Stimulated activated CD8-positive, alpha-beta memory T cell treated with anti-CD3 and anti-CD28 coated beads, Interleukin-15, amount 100 ng/mL, for 24 hours (primary cell): ENCODE measurements around the gene ALG14.
"Not testable (repeated sequence)": the region's sequence is repeated elsewhere in the genome, so short reads cannot be mapped to it uniquely, and the experiment has no call there.

Experiments used
- DNase-seq: peaks from one replicate; pipeline ENCODE4 v3.0.0-alpha.2; 2020; ENCODE audit warnings: low read depth

The ALG14 gene

GRCh38 chr1:94952539-94952938, 120.2 kb downstream of the ALG14 start:
- DNase-seq: no peak

- no peak for DNase-seq
Observed at GRCh38 chr1:94951509-94952208, 121.1 kb downstream of the ALG14 start.

- no peak for DNase-seq
Observed at GRCh38 chr1:94951046-94951445, 121.7 kb downstream of the ALG14 start.

GRCh38 chr1:94949681-94950661, 122.8 kb downstream of the ALG14 start:
- no peak for DNase-seq

- no peak for DNase-seq
Observed at GRCh38 chr1:94947437-94947836, 125.3 kb downstream of the ALG14 start.

DNA sequence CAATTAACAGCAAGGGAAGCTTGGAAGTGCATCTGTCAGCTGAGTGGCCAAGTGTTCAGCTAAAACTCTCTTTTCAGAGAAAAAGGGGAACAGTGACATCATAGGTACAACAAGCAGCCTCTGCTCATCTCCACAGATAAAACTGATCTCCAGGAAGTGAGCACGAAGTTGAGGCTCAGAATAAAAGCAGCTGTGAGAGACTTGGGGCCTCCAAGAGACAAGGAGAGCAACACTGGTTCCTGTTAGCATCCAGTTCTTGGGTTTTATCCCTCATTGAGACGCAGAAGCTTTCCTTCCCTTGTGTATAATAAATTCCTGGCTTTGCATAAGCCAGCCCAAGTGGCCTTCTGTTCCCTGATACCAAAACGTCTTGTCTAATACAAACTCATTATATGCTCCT, 125.9 kb downstream of the ALG14 start:
- DNase-seq: no peak

DNA sequence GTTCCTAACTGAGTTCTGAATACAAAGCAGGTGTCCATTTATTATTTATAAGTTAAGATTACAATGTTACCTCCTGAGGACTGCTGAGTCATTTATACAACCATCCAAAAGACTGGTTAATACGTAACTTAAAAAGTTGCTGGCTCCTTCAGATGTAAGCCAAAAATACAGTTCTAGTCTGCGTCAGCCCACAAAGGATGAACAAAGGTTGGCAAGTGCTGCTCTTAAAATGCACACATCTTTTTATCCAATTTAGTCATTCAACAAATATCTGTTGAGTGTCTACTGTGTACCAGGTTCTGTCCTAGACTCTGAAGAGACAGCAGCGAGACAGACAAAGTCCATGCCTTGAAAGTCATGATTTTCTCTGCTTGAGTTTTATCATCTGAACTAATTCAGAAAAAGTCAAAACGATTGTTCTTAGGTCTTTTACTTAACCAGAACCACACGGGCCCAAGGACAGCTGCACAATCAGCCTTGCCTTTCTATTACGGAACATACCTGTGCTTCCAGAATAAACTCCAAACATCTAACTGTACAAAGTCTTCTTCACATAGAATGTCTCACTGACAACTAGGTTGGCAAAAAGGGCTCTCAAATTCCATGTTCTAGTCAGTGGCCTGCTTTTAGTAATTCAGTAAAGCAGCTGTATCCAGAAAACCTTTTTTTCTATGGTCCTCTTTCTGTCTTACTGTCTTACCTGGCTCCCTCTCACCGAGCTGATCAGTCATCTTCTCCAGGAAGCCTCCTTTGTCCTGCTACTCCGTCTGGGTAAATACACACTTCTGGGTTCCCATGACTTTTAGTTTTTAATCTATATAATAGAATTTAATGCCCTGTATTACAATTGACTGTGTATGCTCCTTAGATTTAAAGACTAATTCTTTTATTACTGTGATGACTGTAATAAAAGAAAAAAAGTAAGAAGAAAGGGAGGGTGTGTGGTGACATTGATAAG, 130.3 kb downstream of the ALG14 start:
- no peak for DNase-seq

DNA sequence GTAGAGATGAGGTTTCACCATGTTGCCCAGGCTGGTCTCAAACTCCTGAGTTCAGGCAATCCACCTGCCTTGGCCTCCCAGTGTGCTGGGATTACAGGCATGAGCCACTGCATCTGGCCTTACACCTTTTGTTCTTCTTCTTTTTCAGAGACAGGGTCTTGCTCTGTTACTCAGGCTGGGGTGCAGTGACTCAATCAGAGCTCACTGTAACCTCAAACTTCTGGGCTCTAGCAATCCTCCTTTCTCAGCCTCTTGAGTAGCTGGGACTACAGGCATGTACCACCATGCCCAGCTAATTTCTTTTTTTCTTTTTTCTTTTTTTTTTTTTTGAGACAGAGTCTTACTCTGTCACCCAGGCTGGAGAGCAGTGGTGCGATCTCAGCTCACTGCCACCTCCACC, 131.3 kb downstream of the ALG14 start:
- DNase-seq: not testable (repeated sequence)

- DNase-seq: no peak
Observed at GRCh38 chr1:94940738-94941137, 132.0 kb downstream of the ALG14 start.

DNA sequence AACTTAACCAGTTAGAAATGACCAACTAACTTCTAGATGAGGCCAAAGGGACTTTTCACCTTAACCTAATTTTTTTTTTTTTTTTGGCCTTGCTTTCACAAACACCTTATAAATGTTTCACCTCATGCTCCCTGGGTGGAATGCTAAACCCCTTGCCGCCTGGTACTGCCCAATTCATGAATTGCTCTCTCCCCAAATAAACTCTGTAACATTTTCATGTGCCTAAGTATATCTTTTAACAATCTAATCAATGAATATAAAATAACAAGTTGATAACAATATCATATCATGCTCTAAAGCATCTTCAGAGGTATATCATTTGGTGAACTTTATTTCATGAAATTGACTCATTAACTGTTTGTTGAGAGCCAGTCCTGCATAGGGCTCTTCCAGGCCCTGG, 134.9 kb downstream of the ALG14 start:
- DNase-seq: no peak

GRCh38 chr1:94936861-94937620, 135.7 kb downstream of the ALG14 start:
- no peak for DNase-seq

DNA sequence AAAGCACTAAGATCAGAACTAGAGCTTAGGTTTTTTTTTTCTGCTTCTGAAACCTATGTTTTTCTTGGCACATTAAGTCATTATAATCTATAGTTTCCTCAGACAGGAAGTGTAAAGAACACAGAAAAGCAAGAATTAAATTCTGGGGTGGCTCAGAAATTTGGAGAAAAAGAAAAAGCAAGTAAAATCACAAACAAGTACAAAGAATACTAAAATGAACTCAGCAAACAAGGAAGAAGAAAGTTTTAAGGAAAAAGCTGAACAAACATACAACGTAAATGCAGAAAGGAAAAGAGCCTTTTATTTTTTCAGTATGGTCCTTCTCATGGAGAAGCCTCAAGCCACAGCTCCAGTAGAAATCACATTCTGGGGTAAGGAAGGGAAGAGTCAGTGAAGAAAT, 137.3 kb downstream of the ALG14 start:
- DNase-seq: no peak

GRCh38 chr1:94935034-94935433, 137.7 kb downstream of the ALG14 start:
- no peak for DNase-seq

GRCh38 chr1:94934551-94934950, 138.2 kb downstream of the ALG14 start:
- DNase-seq: no peak

DNA sequence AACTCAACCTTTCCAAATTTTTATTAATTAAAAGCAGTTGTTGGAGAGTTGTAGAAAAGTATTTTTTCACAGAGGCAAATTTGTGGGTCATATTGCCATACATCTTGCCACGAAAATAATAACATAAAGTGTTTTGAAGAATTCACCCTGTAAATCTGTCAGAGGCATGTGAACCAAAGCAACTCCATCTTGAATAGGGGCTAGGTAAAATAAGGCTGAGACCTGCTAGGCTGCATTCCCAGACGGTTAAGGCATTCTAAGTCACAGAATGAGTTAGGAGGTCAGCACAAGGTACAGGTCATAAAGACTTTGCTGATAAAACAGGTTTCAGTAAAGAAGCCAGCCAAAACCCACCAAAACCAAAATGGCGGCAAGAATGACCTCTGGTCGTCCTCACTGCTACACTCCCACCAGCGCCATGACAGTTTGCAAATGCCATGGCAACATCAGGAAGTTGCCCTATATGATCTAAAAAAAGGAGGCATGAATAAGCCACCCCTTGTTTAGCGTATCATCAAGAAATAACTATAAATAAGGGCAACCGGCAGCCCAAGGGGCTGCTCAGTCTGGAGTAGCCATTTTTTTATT, 141.4 kb downstream of the ALG14 start:
- DNase-seq: no peak

DNA sequence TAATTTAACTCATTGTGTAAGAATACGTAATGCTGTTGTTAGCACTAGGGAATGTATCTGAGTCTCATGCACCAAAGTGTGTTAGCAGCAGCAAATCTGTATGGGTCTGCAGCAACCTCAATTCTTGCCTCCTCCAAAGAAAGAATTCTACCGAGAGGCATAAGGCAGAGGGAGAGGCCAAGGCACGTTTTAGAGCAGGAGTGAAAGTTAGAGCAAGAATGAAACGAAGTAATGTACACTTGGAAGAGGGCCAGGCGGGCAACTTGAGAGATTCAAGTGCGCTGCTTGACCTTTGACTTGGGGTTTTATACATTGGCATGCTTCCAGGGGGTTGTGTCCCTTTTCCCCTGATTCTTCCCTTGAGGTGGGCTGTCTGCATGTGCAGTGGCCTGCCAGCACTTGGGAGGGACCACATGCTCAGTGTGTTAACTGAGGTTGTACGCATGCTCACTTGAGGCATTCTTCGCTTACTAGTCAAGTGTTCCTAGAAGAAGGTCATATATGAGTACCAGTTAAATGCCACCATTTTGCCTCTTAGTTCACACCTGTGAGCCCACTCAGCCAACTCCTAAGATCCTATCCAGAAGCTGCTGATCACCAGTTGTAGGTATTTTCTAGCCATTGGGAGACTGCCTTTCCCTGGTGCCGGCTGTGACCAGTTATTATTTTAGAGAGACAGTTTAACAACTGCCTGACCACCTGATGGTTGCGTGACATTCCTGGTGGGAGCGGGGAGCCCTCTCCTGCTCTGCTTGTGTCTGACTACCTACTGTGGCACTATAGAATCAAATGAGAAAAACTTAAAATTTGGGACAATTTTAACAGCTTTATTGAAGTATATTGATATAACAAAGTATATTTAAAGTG, 143.2 kb downstream of the ALG14 start:
- no peak for DNase-seq

GRCh38 chr1:94928293-94928939, 144.3 kb downstream of the ALG14 start:
- no peak for DNase-seq

DNA sequence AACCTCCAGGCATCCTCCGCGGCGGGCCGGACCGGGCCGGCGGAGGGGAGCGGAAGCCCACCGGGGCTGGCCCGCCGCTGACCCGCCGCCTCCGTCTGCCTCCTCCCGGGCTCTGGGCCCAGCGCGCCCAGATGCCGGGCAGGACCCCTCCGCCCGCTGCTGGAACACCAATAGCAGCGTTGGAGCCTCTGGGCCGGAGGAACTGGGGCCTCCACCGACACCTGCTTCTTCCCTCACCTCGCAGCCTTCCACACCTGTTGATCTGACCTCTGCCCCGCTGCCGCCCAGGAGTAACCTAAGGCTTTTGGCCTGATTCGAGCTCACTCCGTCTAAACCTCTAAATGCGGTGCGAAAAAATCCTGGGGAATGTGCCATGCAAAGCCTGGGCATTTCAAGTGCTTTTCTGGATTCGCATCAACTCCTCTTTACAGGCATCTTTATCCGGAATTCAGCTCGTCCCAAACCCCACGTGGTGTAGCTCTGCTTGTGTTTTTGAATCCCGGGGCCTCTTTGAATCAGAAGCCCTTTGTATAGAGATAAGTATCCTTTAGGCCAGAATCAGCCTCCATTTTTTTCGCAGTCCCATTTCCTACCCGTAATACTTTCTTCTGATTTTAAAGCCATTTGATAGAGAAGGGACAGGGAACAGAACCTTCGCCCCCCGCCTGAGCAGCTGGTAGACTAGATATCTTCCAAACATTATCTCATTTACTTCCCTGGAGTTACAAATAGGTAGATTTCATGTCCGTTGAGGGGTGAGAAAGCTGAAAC, 145.2 kb downstream of the ALG14 start:
- DNase-seq: no peak
